Measurements from ENCODE around the gene PLBD1. TPM values are rescaled to one million over a fixed set of nuclear protein-coding genes. Genes with fewer than 3 reads are reported as not detected.

Gene PLBD1, protein sequence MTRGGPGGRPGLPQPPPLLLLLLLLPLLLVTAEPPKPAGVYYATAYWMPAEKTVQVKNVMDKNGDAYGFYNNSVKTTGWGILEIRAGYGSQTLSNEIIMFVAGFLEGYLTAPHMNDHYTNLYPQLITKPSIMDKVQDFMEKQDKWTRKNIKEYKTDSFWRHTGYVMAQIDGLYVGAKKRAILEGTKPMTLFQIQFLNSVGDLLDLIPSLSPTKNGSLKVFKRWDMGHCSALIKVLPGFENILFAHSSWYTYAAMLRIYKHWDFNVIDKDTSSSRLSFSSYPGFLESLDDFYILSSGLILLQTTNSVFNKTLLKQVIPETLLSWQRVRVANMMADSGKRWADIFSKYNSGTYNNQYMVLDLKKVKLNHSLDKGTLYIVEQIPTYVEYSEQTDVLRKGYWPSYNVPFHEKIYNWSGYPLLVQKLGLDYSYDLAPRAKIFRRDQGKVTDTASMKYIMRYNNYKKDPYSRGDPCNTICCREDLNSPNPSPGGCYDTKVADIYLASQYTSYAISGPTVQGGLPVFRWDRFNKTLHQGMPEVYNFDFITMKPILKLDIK
- 10 to 100 TPM in 1 of 2 donors, 1 to 10 TPM in 1; 5.7 to 19.5 TPM for total RNA-seq

- Histone ChIP-seq H3K4me3 (peak within 1 kb of the TSS; percentile 50 to 51), H3K27me3 (replicated peaks; ENCODE audit: insufficient read depth) (no peaks in the 10 kb centered on the region), H3K36me3 (no peaks in the 10 kb centered on the region), H3K4me1 (replicated peaks) (no peaks in the 10 kb centered on the region), H3K9me3 (no peaks in the 10 kb centered on the region), H3K27ac (peak within 1 kb of the TSS; percentile 35 to 66)
- 6% methylated on average over 51 of the region's 76 CpGs for WGBS
- DNase-seq (ENCODE audit: low spot score) = peak; percentile 37
- TF ChIP-seq, protein P1, sequence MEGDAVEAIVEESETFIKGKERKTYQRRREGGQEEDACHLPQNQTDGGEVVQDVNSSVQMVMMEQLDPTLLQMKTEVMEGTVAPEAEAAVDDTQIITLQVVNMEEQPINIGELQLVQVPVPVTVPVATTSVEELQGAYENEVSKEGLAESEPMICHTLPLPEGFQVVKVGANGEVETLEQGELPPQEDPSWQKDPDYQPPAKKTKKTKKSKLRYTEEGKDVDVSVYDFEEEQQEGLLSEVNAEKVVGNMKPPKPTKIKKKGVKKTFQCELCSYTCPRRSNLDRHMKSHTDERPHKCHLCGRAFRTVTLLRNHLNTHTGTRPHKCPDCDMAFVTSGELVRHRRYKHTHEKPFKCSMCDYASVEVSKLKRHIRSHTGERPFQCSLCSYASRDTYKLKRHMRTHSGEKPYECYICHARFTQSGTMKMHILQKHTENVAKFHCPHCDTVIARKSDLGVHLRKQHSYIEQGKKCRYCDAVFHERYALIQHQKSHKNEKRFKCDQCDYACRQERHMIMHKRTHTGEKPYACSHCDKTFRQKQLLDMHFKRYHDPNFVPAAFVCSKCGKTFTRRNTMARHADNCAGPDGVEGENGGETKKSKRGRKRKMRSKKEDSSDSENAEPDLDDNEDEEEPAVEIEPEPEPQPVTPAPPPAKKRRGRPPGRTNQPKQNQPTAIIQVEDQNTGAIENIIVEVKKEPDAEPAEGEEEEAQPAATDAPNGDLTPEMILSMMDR (IDR thresholded peaks at IDR 0.05) = no peak
- TF ChIP-seq POLR2AphosphoS5 (IDR thresholded peaks at IDR 0.05) = no peak
- TF ChIP-seq POLR2A (IDR thresholded peaks at IDR 0.05) = peak; percentile 30
- intact Hi-C loops (cut with DNase I) = loop anchor here (5.0 kb wide), 1 partner anchor 200 kb away; the partner anchor contains the start of gene ATF7IP
Observed at GRCh38 chr12:14567351-14568162, at the start of gene PLBD1. Gene PLBD1, minus strand, starts transcription at chr12:14567883. Its CDS starts 187 bp downstream, at chr12:14567696.

- intact Hi-C loops (cut with DNase I) = loop anchor here (5.0 kb wide), 1 partner anchor 377 kb away; no protein-coding TSS in a partner anchor
- Histone ChIP-seq H3K27me3 (replicated peaks; ENCODE audit: insufficient read depth) (no peaks in the 10 kb centered on the region), H3K9me3 (no peaks in the 10 kb centered on the region), H3K36me3 (no peaks in the 10 kb centered on the region), H3K4me1 (replicated peaks) (no peaks in the 10 kb centered on the region), H3K27ac (no peak overlapping the region), H3K4me3 (no peak overlapping the region)
- TF ChIP-seq, protein P1 (IDR thresholded peaks at IDR 0.05) = no peak
- TF ChIP-seq POLR2A (IDR thresholded peaks at IDR 0.05) (no peak), POLR2AphosphoS5 (IDR thresholded peaks at IDR 0.05) (no peak)
- 66% methylated on average over 3 of the region's 3 CpGs for WGBS
- DNase-seq (ENCODE audit: low spot score) = no peak
Observed at GRCh38 chr12:14614704-14615121, 47.0 kb upstream of the PLBD1 start.

DNA sequence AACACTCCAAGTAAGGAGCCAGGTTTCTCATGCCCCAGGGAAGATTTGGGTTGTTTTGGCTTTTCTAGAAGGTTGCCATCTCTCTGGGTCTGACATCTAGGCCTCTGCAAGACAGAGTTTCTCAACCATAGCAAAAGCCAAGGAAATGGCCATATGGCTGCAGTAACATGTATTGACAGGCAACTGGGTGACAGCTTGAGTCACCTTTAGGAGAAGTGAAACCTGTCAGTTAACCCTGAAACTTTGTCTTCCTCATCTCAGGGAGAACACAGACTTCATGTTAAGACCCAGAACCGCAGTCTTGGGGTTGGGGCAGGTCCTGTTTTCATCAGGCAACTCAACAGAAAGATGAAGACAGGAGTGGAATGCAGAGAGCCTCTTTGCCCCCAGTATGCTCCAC lies 46.0 kb upstream of the PLBD1 start:
- no peak for DNase-seq (ENCODE audit: low spot score)
- 94% methylated on average over 1 of the region's 1 CpG for WGBS
- Histone ChIP-seq H3K27me3 (replicated peaks; ENCODE audit: insufficient read depth) (no peaks in the 10 kb centered on the region), H3K36me3 (no peaks in the 10 kb centered on the region), H3K4me1 (replicated peaks) (no peaks in the 10 kb centered on the region), H3K9me3 (no peaks in the 10 kb centered on the region), H3K4me3 (no peak overlapping the region), H3K27ac (no peak overlapping the region)
- intact Hi-C loops (cut with DNase I) = no loop called here
- TF ChIP-seq, protein P1 (IDR thresholded peaks at IDR 0.05) = no peak
- no peak for TF ChIP-seq POLR2AphosphoS5 (IDR thresholded peaks at IDR 0.05)

GRCh38 chr12:14612898-14613445 lies 45.3 kb upstream of the PLBD1 start:
- H3K36me3 ChIP-seq = no peaks in the 10 kb centered on the region
- TF ChIP-seq POLR2A (IDR thresholded peaks at IDR 0.05) (no peak), POLR2AphosphoS5 (IDR thresholded peaks at IDR 0.05) (no peak)
- TF ChIP-seq, protein P1 (IDR thresholded peaks at IDR 0.05) = no peak
- no peak overlapping the region for H3K27ac ChIP-seq
- no peaks in the 10 kb centered on the region for H3K4me1 ChIP-seq (replicated peaks)
- 61% methylated on average over 3 of the region's 3 CpGs for WGBS
- H3K27me3 ChIP-seq (replicated peaks; ENCODE audit: insufficient read depth) = no peaks in the 10 kb centered on the region
- H3K9me3 ChIP-seq = no peaks in the 10 kb centered on the region
- no peak overlapping the region for H3K4me3 ChIP-seq
- DNase-seq (ENCODE audit: low spot score) = no peak
- intact Hi-C loops (cut with DNase I) = no loop called here
